Measurements from ENCODE around the gene RBMXL2.

Gene RBMXL2

GRCh38 chr11:7088921-7089320, at the start of gene RBMXL2:
RBMXL2 (plus strand) TSS chr11:7088998; CDS start chr11:7089121, 123 bp downstream.
- no peak within 1 kb of the TSS for H3K27ac Mint-ChIP-seq
- H3K27me3 Mint-ChIP-seq = peaks cover 4% of the 10 kb centered on the region
- no peaks in the 10 kb centered on the region for H3K9me3 Mint-ChIP-seq (ENCODE audit: low read depth)
- H3K4me1 Mint-ChIP-seq (ENCODE audit: low read depth) = no peaks in the 10 kb centered on the region
- no peak within 1 kb of the TSS for H3K4me3 Mint-ChIP-seq
- H3K36me3 Mint-ChIP-seq = no peaks in the 10 kb centered on the region

- Mint-ChIP-seq H3K27me3 (peaks cover 7% of the 10 kb centered on the region), H3K4me3 (no peak overlapping the region), H3K9me3 (ENCODE audit: low read depth) (no peaks in the 10 kb centered on the region), H3K4me1 (ENCODE audit: low read depth) (no peaks in the 10 kb centered on the region), H3K27ac (no peak overlapping the region), H3K36me3 (no peaks in the 10 kb centered on the region)
Observed at GRCh38 chr11:7046474-7047175, 42.2 kb upstream of the RBMXL2 start.

- Mint-ChIP-seq H3K27me3 (peaks cover 9% of the 10 kb centered on the region), H3K36me3 (no peaks in the 10 kb centered on the region), H3K27ac (no peak overlapping the region), H3K9me3 (ENCODE audit: low read depth) (no peaks in the 10 kb centered on the region), H3K4me3 (no peak overlapping the region), H3K4me1 (ENCODE audit: low read depth) (no peaks in the 10 kb centered on the region)
Observed at GRCh38 chr11:7050191-7050590, 38.6 kb upstream of the RBMXL2 start.

GRCh38 chr11:7056828-7057513, 31.8 kb upstream of the RBMXL2 start:
- Mint-ChIP-seq H3K4me1 (ENCODE audit: low read depth) (no peaks in the 10 kb centered on the region), H3K4me3 (no peak overlapping the region), H3K27me3 (peaks cover 7% of the 10 kb centered on the region), H3K36me3 (no peaks in the 10 kb centered on the region), H3K9me3 (ENCODE audit: low read depth) (no peaks in the 10 kb centered on the region), H3K27ac (no peak overlapping the region)

- Mint-ChIP-seq H3K4me3 (no peak overlapping the region), H3K36me3 (no peaks in the 10 kb centered on the region), H3K27me3 (peaks cover 9% of the 10 kb centered on the region), H3K9me3 (ENCODE audit: low read depth) (no peaks in the 10 kb centered on the region), H3K27ac (no peak overlapping the region), H3K4me1 (ENCODE audit: low read depth) (no peaks in the 10 kb centered on the region)
Observed at GRCh38 chr11:7057641-7058040, 31.2 kb upstream of the RBMXL2 start.

GRCh38 chr11:7060868-7061267, 27.9 kb upstream of the RBMXL2 start:
- H3K9me3 Mint-ChIP-seq (ENCODE audit: low read depth) = no peaks in the 10 kb centered on the region
- H3K4me3 Mint-ChIP-seq = no peak overlapping the region
- H3K27ac Mint-ChIP-seq = no peak overlapping the region
- no peaks in the 10 kb centered on the region for H3K4me1 Mint-ChIP-seq (ENCODE audit: low read depth)
- H3K36me3 Mint-ChIP-seq = no peaks in the 10 kb centered on the region
- H3K27me3 Mint-ChIP-seq = peaks cover 7% of the 10 kb centered on the region

- H3K27ac Mint-ChIP-seq = no peak overlapping the region
- H3K27me3 Mint-ChIP-seq = peaks cover 7% of the 10 kb centered on the region
- H3K4me3 Mint-ChIP-seq = no peak overlapping the region
- H3K4me1 Mint-ChIP-seq (ENCODE audit: low read depth) = no peaks in the 10 kb centered on the region
- H3K36me3 Mint-ChIP-seq = no peaks in the 10 kb centered on the region
- no peaks in the 10 kb centered on the region for H3K9me3 Mint-ChIP-seq (ENCODE audit: low read depth)
Observed at GRCh38 chr11:7062534-7062933, 26.3 kb upstream of the RBMXL2 start.

- no peaks in the 10 kb centered on the region for H3K36me3 Mint-ChIP-seq
- H3K4me3 Mint-ChIP-seq = no peak overlapping the region
- H3K27me3 Mint-ChIP-seq = peaks cover 9% of the 10 kb centered on the region
- no peaks in the 10 kb centered on the region for H3K9me3 Mint-ChIP-seq (ENCODE audit: low read depth)
- H3K4me1 Mint-ChIP-seq (ENCODE audit: low read depth) = no peaks in the 10 kb centered on the region
- H3K27ac Mint-ChIP-seq = no peak overlapping the region
Observed at GRCh38 chr11:7072401-7073028, 16.3 kb upstream of the RBMXL2 start.

GRCh38 chr11:7077101-7077500, 11.7 kb upstream of the RBMXL2 start:
- no peak overlapping the region for H3K27ac Mint-ChIP-seq
- H3K27me3 Mint-ChIP-seq = peaks cover 6% of the 10 kb centered on the region
- no peaks in the 10 kb centered on the region for H3K4me1 Mint-ChIP-seq (ENCODE audit: low read depth)
- peaks cover 8% of the 10 kb centered on the region for H3K9me3 Mint-ChIP-seq (ENCODE audit: low read depth)
- no peaks in the 10 kb centered on the region for H3K36me3 Mint-ChIP-seq
- no peak overlapping the region for H3K4me3 Mint-ChIP-seq

- Mint-ChIP-seq H3K36me3 (no peaks in the 10 kb centered on the region), H3K27me3 (peaks cover 11% of the 10 kb centered on the region), H3K9me3 (ENCODE audit: low read depth) (peaks cover 8% of the 10 kb centered on the region), H3K27ac (no peak overlapping the region), H3K4me1 (ENCODE audit: low read depth) (no peaks in the 10 kb centered on the region), H3K4me3 (no peak overlapping the region)
Observed at GRCh38 chr11:7079545-7080135, 9.2 kb upstream of the RBMXL2 start.

- Mint-ChIP-seq H3K36me3 (no peaks in the 10 kb centered on the region), H3K27ac (no peak overlapping the region), H3K4me1 (ENCODE audit: low read depth) (no peaks in the 10 kb centered on the region)
Observed at GRCh38 chr11:7080900-7081299, 7.9 kb upstream of the RBMXL2 start.

GRCh38 chr11:7081441-7081840, 7.4 kb upstream of the RBMXL2 start:
- no peaks in the 10 kb centered on the region for H3K4me1 Mint-ChIP-seq (ENCODE audit: low read depth)
- H3K27ac Mint-ChIP-seq = no peak overlapping the region
- no peak overlapping the region for H3K4me3 Mint-ChIP-seq
- H3K36me3 Mint-ChIP-seq = no peaks in the 10 kb centered on the region
- peaks cover 8% of the 10 kb centered on the region for H3K9me3 Mint-ChIP-seq (ENCODE audit: low read depth)
- peaks cover 11% of the 10 kb centered on the region for H3K27me3 Mint-ChIP-seq

More at GRCh38 chr11:7080900-7081299, 7.9 kb upstream of the RBMXL2 start:
- peaks cover 8% of the 10 kb centered on the region for H3K9me3 Mint-ChIP-seq (ENCODE audit: low read depth)
- no peak overlapping the region for H3K4me3 Mint-ChIP-seq
- peaks cover 13% of the 10 kb centered on the region for H3K27me3 Mint-ChIP-seq

- H3K9me3 Mint-ChIP-seq (ENCODE audit: low read depth) = no peaks in the 10 kb centered on the region
- no peak overlapping the region for H3K4me3 Mint-ChIP-seq
- no peak overlapping the region for H3K27ac Mint-ChIP-seq
- peaks cover 5% of the 10 kb centered on the region for H3K27me3 Mint-ChIP-seq
- H3K36me3 Mint-ChIP-seq = no peaks in the 10 kb centered on the region
- no peaks in the 10 kb centered on the region for H3K4me1 Mint-ChIP-seq (ENCODE audit: low read depth)
Observed at GRCh38 chr11:7089328-7090251, 792 bp downstream of the RBMXL2 start.

GRCh38 chr11:7098235-7098832, 9.5 kb downstream of the RBMXL2 start:
- Mint-ChIP-seq H3K4me1 (ENCODE audit: low read depth) (no peaks in the 10 kb centered on the region), H3K9me3 (ENCODE audit: low read depth) (no peaks in the 10 kb centered on the region), H3K36me3 (no peaks in the 10 kb centered on the region), H3K27ac (no peak overlapping the region), H3K4me3 (no peak overlapping the region), H3K27me3 (peaks cover 12% of the 10 kb centered on the region)
